Common myeloid progenitor, CD34-positive (primary cell): Measurements from ENCODE around the gene B3GAT3.

ENCODE experiments used
- CTCF ChIA-PET: fragments of 350-600 bp; sonication (Branson Sonifier 250); formaldehyde crosslinking; loops from one replicate; lab custom pipeline; 2021; ENCODE audit warnings: antibody characterized with exemption; lab: Charles Lee
- POLR2A ChIA-PET: fragments of 350-600 bp; sonication (Branson Sonifier 250); formaldehyde crosslinking; loops from one replicate; lab custom pipeline; 2021; ENCODE audit warnings: antibody characterized with exemption; lab: Charles Lee
- DNase-seq, 3 donors: peaks; one replicate each; pipeline versions ENCODE4 v3.0.0 to v3.0.0-alpha.2; 2013
- H3K27ac ChIP-seq, 2 experiments: 1 replicate in 1 of 2; 2 replicates in 1 of 2; pipeline ENCODE4 v1.7.0; 2013; ENCODE audit warnings: inconsistent platforms in 2 of 2, low read length in 2 of 2, mild to moderate bottlenecking in 2 of 2, low read depth in 1 of 2, moderate library complexity in 1 of 2; ENCODE audit not compliant: severe bottlenecking in 2 of 2, insufficient read depth in 1 of 2, poor library complexity in 1 of 2
- H3K27me3 ChIP-seq, 5 experiments: replicated peaks in 2 of 5; 1 replicate in 3 of 5; 2 replicates in 2 of 5; pipeline versions ENCODE4 v1.6.1 to v1.7.0; 2013; ENCODE audit warnings: low read length in 4 of 5, mild to moderate bottlenecking in 2 of 5, moderate library complexity in 2 of 5, inconsistent platforms in 1 of 5; ENCODE audit not compliant: insufficient read depth in 5 of 5, control insufficient read depth in 4 of 5
- H3K36me3 ChIP-seq, 4 experiments: 1 replicate in 2 of 4; 2 replicates in 2 of 4; pipeline versions ENCODE4 v1.6.1 to v1.7.0; 2013; ENCODE audit warnings: low read length in 3 of 4, control low read depth in 1 of 4, mild to moderate bottlenecking in 1 of 4; ENCODE audit not compliant: control insufficient read depth in 4 of 4, insufficient read depth in 4 of 4
- H3K4me1 ChIP-seq, 4 experiments: 1 replicate in 3 of 4; 2 replicates in 1 of 4; pipeline versions ENCODE4 v1.6.1 to v1.7.1; 2013; ENCODE audit warnings: low read length in 3 of 4, mild to moderate bottlenecking in 3 of 4, control low read depth in 1 of 4, inconsistent platforms in 1 of 4, moderate library complexity in 1 of 4; ENCODE audit not compliant: control insufficient read depth in 4 of 4, insufficient read depth in 4 of 4; ENCODE audit errors: control extremely low read depth in 1 of 4
- H3K4me3 ChIP-seq, 7 experiments: 1 replicate in 4 of 7; 2 replicates in 3 of 7; pipeline versions ENCODE4 v1.5.1 to v1.7.0; 2013; ENCODE audit warnings: mild to moderate bottlenecking in 7 of 7, low read length in 6 of 7, moderate library complexity in 6 of 7, inconsistent platforms in 2 of 7, low read depth in 2 of 7, control low read depth in 1 of 7; ENCODE audit not compliant: insufficient read depth in 4 of 7, control insufficient read depth in 1 of 7; ENCODE audit errors: extremely low read depth in 1 of 7
- H3K9me3 ChIP-seq, 5 experiments: 1 replicate in 4 of 5; 2 replicates in 1 of 5; pipeline versions ENCODE4 v1.6.1 to v1.7.1; 2013; ENCODE audit warnings: low read length in 4 of 5, mild to moderate bottlenecking in 2 of 5, inconsistent platforms in 1 of 5, low read depth in 1 of 5, moderate library complexity in 1 of 5; ENCODE audit not compliant: control insufficient read depth in 4 of 5, insufficient read depth in 2 of 5; ENCODE audit errors: control extremely low read depth in 1 of 5
- WGBS: methylation state at CpG from one replicate; pipeline ENCODE4 v1.1.5; 2013; ENCODE audit not compliant: insufficient coverage; 5-methylcytosine and 5-hydroxymethylcytosine counted together

The B3GAT3 gene

GRCh38 chr11:62566247-62566646, 55.5 kb downstream of the B3GAT3 start:
- peaks cover 18 to 81% (median 63%) of the 10 kb centered on the region in 4 experiments for H3K36me3 ChIP-seq
- H3K27me3 ChIP-seq: no peaks in the 10 kb centered on the region
- CTCF ChIA-PET: interaction anchor here (0.8 to 19.4 kb wide), 8 partner anchors 8 to 203 kb away, joined by 3 to 283 read pairs (median 4); partner anchors contain the start of genes AHNAK, EEF1G and TUT1
- DNase-seq: no peak
- POLR2A ChIA-PET: interaction anchor here (1.3 kb wide), 1 partner anchor 9 kb away, joined by 3 read pairs; no protein-coding TSS in a partner anchor
- peaks cover 0 to 3% (median under 1%) of the 10 kb centered on the region in 4 experiments for H3K4me1 ChIP-seq
- no peaks in the 10 kb centered on the region for H3K9me3 ChIP-seq
- no peak overlapping the region for H3K4me3 ChIP-seq
- WGBS: 97% methylated on average over 7 of the region's 8 CpGs
- H3K27ac ChIP-seq: peak overlapping the region in 1 of 2 experiments; percentile 43
